NCI-H128 (cell line): ENCODE data around the gene ZC3H7B.
"Not testable (repeated sequence)": the region's sequence is repeated elsewhere in the genome, so short reads cannot be mapped to it uniquely, and the experiment has no call there.

ENCODE experiments used
- DNase-seq: peaks from one replicate; lab custom pipeline; 2025; ENCODE audit not compliant: unreplicated experiment; lab: John Stamatoyannopoulos, UW

ZC3H7B gene

GRCh38 chr22:41381329-41382097 lies 80.2 kb downstream of the ZC3H7B start, which contains the start of gene TEF:
TSS of gene TEF (plus strand) at chr22:41381942. CDS start at chr22:41382045, 103 bp downstream.
- peak; percentile 95 for DNase-seq

DNA sequence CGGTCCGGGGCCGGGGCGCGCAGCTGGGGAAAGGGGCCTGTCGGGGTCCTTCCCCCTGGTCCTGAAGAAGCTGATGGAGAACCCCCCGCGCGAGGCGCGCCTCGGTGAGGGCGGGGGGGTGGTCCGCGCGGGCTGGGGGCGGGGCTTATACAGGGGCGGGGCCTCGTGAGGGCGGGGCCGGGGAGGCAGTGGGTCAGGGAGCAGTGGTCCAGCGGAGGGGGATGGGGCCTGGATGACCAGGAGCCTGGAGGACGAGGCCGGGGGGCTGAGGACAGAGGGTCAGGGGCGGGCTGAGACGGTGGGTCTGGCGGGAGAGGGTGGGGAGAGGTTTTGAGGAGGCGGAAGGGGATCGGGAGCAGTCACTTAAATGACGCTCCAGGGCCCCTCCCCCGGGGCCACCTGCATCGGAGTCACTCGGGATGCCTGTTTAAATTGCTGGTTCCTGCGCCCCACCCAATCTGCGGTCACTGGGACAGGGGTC lies 80.8 kb downstream of the ZC3H7B start:
- no peak for DNase-seq

DNA sequence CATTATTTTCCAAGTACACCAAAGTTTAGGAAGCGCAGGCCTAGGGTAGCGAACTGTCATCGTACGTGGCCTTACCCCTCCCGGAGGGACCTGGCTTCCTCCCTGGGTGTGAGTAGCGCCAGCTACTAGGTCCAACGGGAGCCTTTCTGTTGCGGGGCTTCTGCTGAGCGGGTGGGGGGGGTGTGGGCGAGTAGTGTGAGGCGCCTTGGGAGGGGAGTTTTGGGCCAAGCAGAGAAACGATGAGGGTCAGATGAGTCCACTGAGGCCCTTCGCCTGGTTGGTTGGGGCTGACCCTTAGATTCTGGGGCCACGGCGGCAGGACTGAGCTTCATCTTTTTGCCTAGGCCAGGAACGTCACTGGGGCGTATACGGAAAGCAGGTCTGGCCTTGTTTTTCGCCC lies 81.3 kb downstream of the ZC3H7B start:
- DNase-seq: no peak

DNA sequence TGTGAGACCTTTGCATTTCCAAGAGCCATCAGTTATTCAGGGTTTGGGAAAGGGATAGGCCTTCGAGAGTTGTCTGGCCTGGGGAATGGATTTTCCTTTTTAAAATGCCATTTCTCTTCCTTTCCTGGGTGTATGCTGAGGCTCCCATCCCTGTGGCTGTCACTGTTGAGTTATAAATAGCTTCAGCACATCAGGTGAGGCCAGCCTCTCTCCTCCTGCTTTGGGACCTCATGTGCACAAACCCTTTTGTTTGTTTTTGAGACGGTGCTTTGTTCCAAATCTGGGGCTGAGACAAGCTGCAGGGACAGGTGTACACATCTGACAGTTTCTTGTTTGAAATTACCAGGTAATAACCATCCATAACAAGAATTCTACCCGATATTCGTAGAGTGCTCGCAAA lies 81.8 kb downstream of the ZC3H7B start:
- no peak for DNase-seq

GRCh38 chr22:41384128-41384527 lies 82.8 kb downstream of the ZC3H7B start:
- DNase-seq: no peak

DNA sequence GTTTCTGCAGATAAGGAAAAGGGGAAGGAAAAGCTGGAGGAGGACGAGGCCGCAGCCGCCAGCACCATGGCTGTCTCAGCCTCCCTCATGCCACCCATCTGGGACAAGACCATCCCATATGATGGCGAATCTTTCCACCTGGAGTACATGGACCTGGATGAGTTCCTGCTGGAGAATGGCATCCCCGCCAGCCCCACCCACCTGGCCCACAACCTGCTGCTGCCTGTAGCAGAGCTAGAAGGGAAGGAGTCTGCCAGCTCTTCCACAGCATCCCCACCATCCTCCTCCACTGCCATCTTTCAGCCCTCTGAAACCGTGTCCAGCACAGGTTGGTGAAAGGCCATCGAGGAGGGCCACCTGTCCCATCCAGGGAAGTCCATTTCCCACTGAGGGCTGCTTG lies 86.0 kb downstream of the ZC3H7B start:
- no peak for DNase-seq

DNA sequence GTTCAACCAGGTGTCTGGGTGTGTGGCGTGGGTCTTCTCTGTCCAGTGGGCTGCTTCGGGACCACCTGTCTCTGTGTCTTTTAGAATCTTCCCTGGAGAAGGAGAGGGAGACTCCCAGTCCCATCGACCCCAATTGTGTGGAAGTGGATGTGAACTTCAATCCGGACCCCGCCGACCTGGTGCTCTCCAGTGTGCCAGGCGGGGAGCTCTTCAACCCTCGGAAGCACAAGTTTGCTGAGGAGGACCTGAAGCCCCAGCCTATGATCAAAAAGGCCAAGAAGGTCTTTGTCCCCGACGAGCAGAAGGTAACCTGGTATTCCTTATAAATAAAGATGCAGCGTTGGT lies 92.7 kb downstream of the ZC3H7B start:
- DNase-seq: no peak

DNA sequence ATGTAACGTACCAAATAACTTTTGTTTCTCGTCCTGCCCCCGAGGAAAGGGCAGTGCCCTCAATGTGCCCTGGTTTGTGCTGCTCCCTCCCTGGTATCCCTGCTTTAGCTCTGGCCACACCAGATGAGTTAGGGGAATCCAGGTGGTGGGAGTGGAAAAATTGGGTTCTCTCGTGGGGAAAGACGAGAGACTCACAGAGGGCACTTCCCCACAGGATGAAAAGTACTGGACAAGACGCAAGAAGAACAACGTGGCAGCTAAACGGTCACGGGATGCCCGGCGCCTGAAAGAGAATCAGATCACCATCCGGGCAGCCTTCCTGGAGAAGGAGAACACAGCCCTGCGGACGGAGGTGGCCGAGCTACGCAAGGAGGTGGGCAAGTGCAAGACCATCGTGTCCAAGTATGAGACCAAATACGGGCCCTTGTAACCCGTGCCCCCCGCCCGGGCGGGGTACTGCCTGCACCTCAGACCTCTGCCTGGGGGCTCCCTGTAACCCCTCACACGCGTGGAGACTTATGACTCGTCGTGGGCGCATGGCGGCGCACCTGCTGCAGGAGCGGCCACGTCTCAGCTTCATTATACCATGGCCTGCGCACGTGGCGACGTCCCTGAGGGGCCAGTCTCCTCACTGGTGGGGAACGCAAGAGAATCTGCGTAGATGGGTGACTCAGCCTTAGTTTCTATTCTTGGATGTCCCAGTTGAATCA lies 94.4 kb downstream of the ZC3H7B start:
- DNase-seq: no peak

- no peak for DNase-seq
Observed at GRCh38 chr22:41397143-41397811, 96.0 kb downstream of the ZC3H7B start.

- DNase-seq: no peak
Observed at GRCh38 chr22:41398921-41399320, 97.6 kb downstream of the ZC3H7B start.

- DNase-seq: no peak
Observed at GRCh38 chr22:41401781-41402648, 100.7 kb downstream of the ZC3H7B start.

DNA sequence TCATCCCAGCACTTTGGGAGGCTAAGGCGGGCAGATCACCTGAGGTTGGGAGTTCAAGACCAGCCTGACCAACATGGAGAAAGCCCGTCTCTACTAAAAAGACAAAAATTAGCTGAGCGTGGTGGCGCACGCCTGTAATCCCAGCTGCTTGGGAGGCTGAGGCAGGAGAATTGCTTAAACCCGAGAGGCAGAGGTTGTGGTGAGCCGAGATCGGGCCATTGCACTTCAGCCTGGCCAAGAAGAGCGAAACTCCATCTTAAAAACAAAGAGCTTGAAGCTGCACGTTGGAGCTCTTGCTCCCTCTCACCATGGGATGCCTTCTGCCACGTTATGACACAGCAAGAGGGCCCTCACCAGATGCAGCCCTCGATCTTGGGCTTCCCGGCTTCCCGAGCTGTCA lies 101.5 kb downstream of the ZC3H7B start:
- DNase-seq: not testable (repeated sequence)

DNA sequence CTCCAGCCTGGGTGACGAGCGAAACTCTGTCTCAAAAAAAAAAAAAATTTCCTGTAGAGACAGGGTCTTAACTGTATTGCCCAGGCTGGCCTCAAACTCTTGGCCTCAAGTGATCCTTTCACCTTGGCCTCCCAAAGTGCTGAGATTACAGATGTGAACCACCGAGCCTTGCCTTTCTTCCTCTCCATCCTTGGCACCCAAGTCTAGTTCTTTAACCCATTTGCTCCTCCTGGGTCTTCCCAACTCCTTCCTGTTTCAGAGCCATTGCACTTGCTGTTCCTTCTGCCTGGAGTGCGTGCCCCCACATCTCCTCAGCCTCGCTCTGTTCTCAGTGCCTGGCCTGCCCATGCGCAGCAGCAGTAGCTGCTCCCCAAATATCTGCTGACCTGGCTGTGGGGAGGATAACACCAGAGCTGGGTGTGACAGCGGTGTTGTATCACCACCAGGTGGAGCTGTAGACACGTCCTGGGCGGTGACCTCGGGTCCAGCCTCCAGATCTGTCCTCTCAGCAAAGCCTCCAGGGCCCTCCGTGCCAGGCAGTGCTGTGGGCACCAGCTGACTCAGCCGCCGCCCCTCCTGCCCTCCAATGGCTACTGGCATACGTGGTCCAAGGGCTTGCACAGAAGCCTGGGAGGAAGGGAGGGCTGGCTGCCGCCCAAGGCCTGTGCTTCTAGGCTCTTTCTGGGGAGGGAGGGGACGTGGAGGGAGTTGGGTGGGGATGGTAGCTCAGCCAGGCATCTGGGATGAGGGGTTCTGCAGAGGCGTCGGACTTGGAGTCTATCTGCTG lies 102.4 kb downstream of the ZC3H7B start:
- DNase-seq: peak; percentile 75

- no peak for DNase-seq
Observed at GRCh38 chr22:41405588-41405987, 104.3 kb downstream of the ZC3H7B start.

DNA sequence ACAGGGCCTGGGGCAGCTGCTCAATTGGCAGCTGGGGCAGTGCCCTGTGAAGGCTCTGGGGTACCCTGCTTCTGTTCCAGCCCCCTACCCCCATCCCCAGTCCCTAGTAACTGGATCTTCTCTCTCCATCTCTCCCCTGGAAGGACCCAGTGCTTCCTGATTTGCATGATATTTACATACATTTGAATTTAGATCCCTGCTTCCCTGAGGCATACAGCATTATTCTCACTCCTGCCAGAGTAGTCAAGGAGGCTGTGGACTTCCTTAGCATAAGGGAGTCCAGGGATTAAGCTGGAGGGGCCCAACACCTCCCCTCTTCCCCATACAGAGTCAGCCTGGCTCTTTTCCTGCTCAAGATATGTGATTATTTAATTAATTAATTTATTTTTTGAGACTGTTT lies 105.1 kb downstream of the ZC3H7B start:
- no peak for DNase-seq

DNA sequence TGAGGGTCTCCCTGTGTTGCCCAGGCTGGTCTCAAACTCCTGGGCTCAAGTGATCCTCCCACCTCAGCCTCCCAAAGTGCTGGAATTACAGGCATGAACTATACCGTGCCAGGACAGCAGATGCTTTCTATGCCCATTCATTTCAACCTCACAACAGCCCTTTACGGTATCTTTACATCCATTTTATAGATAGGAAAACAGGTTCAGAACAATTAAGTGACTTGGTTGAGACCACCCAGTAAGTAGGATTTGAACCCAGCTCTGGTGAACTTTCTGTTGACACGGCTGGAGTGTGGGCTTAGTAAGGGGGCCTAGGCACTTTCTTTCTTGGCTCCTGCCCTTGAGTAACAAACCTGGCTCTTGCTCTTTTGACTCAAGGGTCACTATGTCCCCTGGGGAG lies 106.1 kb downstream of the ZC3H7B start:
- no peak for DNase-seq

GRCh38 chr22:41408665-41409064 lies 107.3 kb downstream of the ZC3H7B start:
- no peak for DNase-seq
